ENCODE results near the gene FOXJ3. TPM values are rescaled to one million over a fixed set of nuclear protein-coding genes. Genes with fewer than 3 reads are reported as not detected.

Gene FOXJ3
- total and polyA plus RNA-seq, 2 of the 8 experiments (the other 6 are each of a cell fraction or from before 2014, with no cell fraction given): 48.6 to 51.9 TPM

- TF ChIP-seq CHD7 (IDR thresholded peaks at IDR 0.05; ENCODE audit: insufficient replicate concordance, low read length) (no peak), EGR1 (IDR thresholded peaks at IDR 0.05; ENCODE audit: borderline replicate concordance, low read depth, low read length) (no peak), SP2 (IDR thresholded peaks at IDR 0.05; ENCODE audit: low read length) (no peak), RXRA (IDR thresholded peaks at IDR 0.05; ENCODE audit: insufficient read depth, low read depth, low read length) (no peak), SIX5 (IDR thresholded peaks at IDR 0.05; ENCODE audit: low read depth, low read length) (no peak), ASH2L (IDR thresholded peaks at IDR 0.05; ENCODE audit: low read length) (no peak)
- TF ChIP-seq, protein P1, sequence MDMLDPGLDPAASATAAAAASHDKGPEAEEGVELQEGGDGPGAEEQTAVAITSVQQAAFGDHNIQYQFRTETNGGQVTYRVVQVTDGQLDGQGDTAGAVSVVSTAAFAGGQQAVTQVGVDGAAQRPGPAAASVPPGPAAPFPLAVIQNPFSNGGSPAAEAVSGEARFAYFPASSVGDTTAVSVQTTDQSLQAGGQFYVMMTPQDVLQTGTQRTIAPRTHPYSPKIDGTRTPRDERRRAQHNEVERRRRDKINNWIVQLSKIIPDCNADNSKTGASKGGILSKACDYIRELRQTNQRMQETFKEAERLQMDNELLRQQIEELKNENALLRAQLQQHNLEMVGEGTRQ (IDR thresholded peaks at IDR 0.05; ENCODE audit: low read length): no peak
- TF ChIP-seq, protein P2, sequence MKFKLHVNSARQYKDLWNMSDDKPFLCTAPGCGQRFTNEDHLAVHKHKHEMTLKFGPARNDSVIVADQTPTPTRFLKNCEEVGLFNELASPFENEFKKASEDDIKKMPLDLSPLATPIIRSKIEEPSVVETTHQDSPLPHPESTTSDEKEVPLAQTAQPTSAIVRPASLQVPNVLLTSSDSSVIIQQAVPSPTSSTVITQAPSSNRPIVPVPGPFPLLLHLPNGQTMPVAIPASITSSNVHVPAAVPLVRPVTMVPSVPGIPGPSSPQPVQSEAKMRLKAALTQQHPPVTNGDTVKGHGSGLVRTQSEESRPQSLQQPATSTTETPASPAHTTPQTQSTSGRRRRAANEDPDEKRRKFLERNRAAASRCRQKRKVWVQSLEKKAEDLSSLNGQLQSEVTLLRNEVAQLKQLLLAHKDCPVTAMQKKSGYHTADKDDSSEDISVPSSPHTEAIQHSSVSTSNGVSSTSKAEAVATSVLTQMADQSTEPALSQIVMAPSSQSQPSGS (IDR thresholded peaks at IDR 0.05; ENCODE audit: low read length): no peak
Measured at GRCh38 chr1:42348498-42348897, 13.5 kb upstream of the FOXJ3 start (continued).

Data from H1 (cell line).